HEK293 (cell line): ENCODE data around the gene APRT.

ENCODE experiments used
- CTCF ChIA-PET: fragments of 350-600 bp; formaldehyde crosslinking; extraction: SDS; loops from one replicate; lab custom pipeline; 2021; ENCODE audit warnings: antibody characterized with exemption; lab: Yijun Ruan, JAX
- POLR2A ChIA-PET: fragments of 300-600 bp; formaldehyde crosslinking; extraction: SDS; loops from one replicate; lab custom pipeline; 2020; ENCODE audit warnings: antibody characterized with exemption, inconsistent platforms; lab: Yijun Ruan, JAX
- H3K27ac ChIP-seq: fragments of 200-500 bp; sonication (Bioruptor generic); 2 replicates; pipeline ENCODE4 v1.5.1; 2014; ENCODE audit warnings: low read depth, low read length, control low read depth, inconsistent platforms; ENCODE audit errors: extremely low read depth
- H3K36me3 ChIP-seq, 2 experiments: fragments of 200-500 bp in 1 of 2; sonication (Bioruptor generic) in 1 of 2; 1 replicate in 1 of 2; 2 replicates in 1 of 2; pipeline ENCODE4 v1.5.1; 2014 to 2017; ENCODE audit warnings: inconsistent platforms in 2 of 2, low read length in 2 of 2; ENCODE audit not compliant: control insufficient read depth in 2 of 2, insufficient read depth in 1 of 2
- H3K4me1 ChIP-seq: fragments of 200-500 bp; sonication (Bioruptor generic); 2 replicates; pipeline ENCODE4 v1.5.1; 2014; ENCODE audit warnings: mild to moderate bottlenecking, low read length, inconsistent platforms; ENCODE audit not compliant: control insufficient read depth, insufficient read depth
- H3K4me3 ChIP-seq: 2 replicates; pipeline ENCODE4 v1.5.1; 2011; ENCODE audit warnings: low read depth, mild to moderate bottlenecking, control low read depth, low read length, moderate library complexity
- H3K9me3 ChIP-seq: fragments of 200-500 bp; sonication (Bioruptor generic); 2 replicates; pipeline ENCODE4 v1.5.1; 2014; ENCODE audit warnings: low read depth, low read length, inconsistent platforms; ENCODE audit not compliant: control insufficient read depth, insufficient read depth
- GLI4 ChIP-seq: fragments of 450-650 bp; formaldehyde crosslinking; IDR thresholded peaks from 2 replicates; pipeline ENCODE4 v1.5.1; 2016; ENCODE audit warnings: missing biosample characterization, missing genetic modification characterization
- GLIS2 ChIP-seq: fragments of 450-650 bp; formaldehyde crosslinking; IDR thresholded peaks from 2 replicates; pipeline ENCODE4 v1.5.1; 2016; ENCODE audit warnings: missing biosample characterization, missing genetic modification characterization
- MYNN ChIP-seq: fragments of 450-650 bp; formaldehyde crosslinking; IDR thresholded peaks from 2 replicates; pipeline ENCODE4 v1.5.1; 2016; ENCODE audit warnings: missing biosample characterization, missing genetic modification characterization, borderline replicate concordance
- MZF1 ChIP-seq: fragments of 450-650 bp; formaldehyde crosslinking; IDR thresholded peaks from 2 replicates; pipeline ENCODE4 v1.5.1; 2017; ENCODE audit warnings: missing biosample characterization, missing genetic modification characterization, borderline replicate concordance
- OSR2 ChIP-seq: fragments of 450-650 bp; formaldehyde crosslinking; IDR thresholded peaks from 2 replicates; pipeline ENCODE4 v1.5.1; 2016; ENCODE audit warnings: missing biosample characterization, missing genetic modification characterization
- RBAK ChIP-seq: fragments of 450-650 bp; formaldehyde crosslinking; IDR thresholded peaks from 2 replicates; pipeline ENCODE4 v1.5.1; 2016; ENCODE audit warnings: missing biosample characterization, missing genetic modification characterization
- SALL2 ChIP-seq: fragments of 450-650 bp; formaldehyde crosslinking; IDR thresholded peaks from 2 replicates; pipeline ENCODE4 v1.5.0; 2017; ENCODE audit warnings: missing biosample characterization, mild to moderate bottlenecking, missing genetic modification characterization, borderline replicate concordance
- SETDB1 ChIP-seq: IDR thresholded peaks from one replicate; pipeline ENCODE4 v1.6.1; 2017; ENCODE audit warnings: mild to moderate bottlenecking, low read length, moderate library complexity, mixed read lengths; ENCODE audit not compliant: insufficient read length
- ZBTB20 ChIP-seq: fragments of 450-650 bp; formaldehyde crosslinking; IDR thresholded peaks from 2 replicates; pipeline ENCODE4 v1.5.1; 2016; ENCODE audit warnings: missing biosample characterization, missing genetic modification characterization
- ZBTB26 ChIP-seq: fragments of 450-650 bp; formaldehyde crosslinking; optimal IDR thresholded peaks from 2 replicates; pipeline ENCODE3; 2016; ENCODE audit warnings: missing biosample characterization, mild to moderate bottlenecking, missing genetic modification characterization
- ZNF266 ChIP-seq: fragments of 450-650 bp; formaldehyde crosslinking; IDR thresholded peaks from 2 replicates; pipeline ENCODE4 v1.5.1; 2016; ENCODE audit warnings: missing biosample characterization, missing genetic modification characterization, low read depth
- ZNF624 ChIP-seq: fragments of 450-650 bp; formaldehyde crosslinking; IDR thresholded peaks from 2 replicates; pipeline ENCODE4 v1.5.1; 2017; ENCODE audit warnings: missing biosample characterization, missing genetic modification characterization
- ZNF658 ChIP-seq: fragments of 450-650 bp; formaldehyde crosslinking; IDR thresholded peaks from 2 replicates; pipeline ENCODE4; 2016; ENCODE audit warnings: missing biosample characterization, missing genetic modification characterization
- ZNF660 ChIP-seq: fragments of 450-650 bp; IDR thresholded peaks from 2 replicates; pipeline ENCODE4 v1.5.1; 2018; ENCODE audit warnings: missing biosample characterization, mild to moderate bottlenecking, missing genetic modification characterization
- ZNF664 ChIP-seq: fragments of 450-650 bp; formaldehyde crosslinking; IDR thresholded peaks from 2 replicates; pipeline ENCODE4 v1.5.1; 2016; ENCODE audit warnings: missing biosample characterization, missing genetic modification characterization
- ZNF76 ChIP-seq: fragments of 450-650 bp; formaldehyde crosslinking; IDR thresholded peaks from 2 replicates; pipeline ENCODE4; 2016; ENCODE audit warnings: low read depth, missing biosample characterization, missing genetic modification characterization, borderline replicate concordance
- ZNF785 ChIP-seq: fragments of 450-650 bp; formaldehyde crosslinking; IDR thresholded peaks from 2 replicates; pipeline ENCODE4 v1.5.1; 2016; ENCODE audit warnings: missing biosample characterization, missing genetic modification characterization
- ZNF837 ChIP-seq: fragments of 450-650 bp; formaldehyde crosslinking; IDR thresholded peaks from 2 replicates; pipeline ENCODE4 v1.5.1; 2016; ENCODE audit warnings: missing biosample characterization, missing genetic modification characterization
- ZSCAN4 ChIP-seq: fragments of 450-650 bp; formaldehyde crosslinking; IDR thresholded peaks from 2 replicates; pipeline ENCODE4 v1.5.1; 2017; ENCODE audit warnings: missing biosample characterization, missing genetic modification characterization
- TF ChIP-seq, protein P1 (sequence below): fragments of 450-650 bp; formaldehyde crosslinking; IDR thresholded peaks from 2 replicates; pipeline ENCODE4 v1.5.1; 2016; ENCODE audit warnings: missing biosample characterization, missing genetic modification characterization
- TF ChIP-seq, protein P2 (sequence below): fragments of 450-650 bp; formaldehyde crosslinking; IDR thresholded peaks from 2 replicates; pipeline ENCODE4 v1.5.1; 2016; ENCODE audit warnings: missing biosample characterization, missing genetic modification characterization
- TF ChIP-seq, protein P3 (sequence below): IDR thresholded peaks from 2 replicates; pipeline ENCODE4 v1.6.1; 2011; ENCODE audit warnings: mild to moderate bottlenecking, low read depth, low read length, borderline replicate concordance

Gene APRT

GRCh38 chr16:88837806-88838205 is 26.1 kb upstream of the APRT start:
- H3K4me1 ChIP-seq: no peaks in the 10 kb centered on the region
- peaks cover 0 to 16% of the 10 kb centered on the region in 2 experiments; a peak in 1 of 3 replicates for H3K36me3 ChIP-seq
- no peaks in the 10 kb centered on the region for H3K9me3 ChIP-seq
- H3K4me3 ChIP-seq: no peak overlapping the region
- TF ChIP-seq ZBTB26: no peak
- TF ChIP-seq ZSCAN4 (tag by site-specific recombination): no peak
- no peak for TF ChIP-seq SALL2 (tag by site-specific recombination)
- TF ChIP-seq ZNF837 (tag by site-specific recombination): no peak
- TF ChIP-seq SETDB1: no peak
- no peak for TF ChIP-seq GLI4 (tag by site-specific recombination)
- no peak for TF ChIP-seq ZNF624 (tag by site-specific recombination)
- no peak for TF ChIP-seq RBAK
- no peak for TF ChIP-seq MYNN (tag by site-specific recombination)
- TF ChIP-seq, protein P1, sequence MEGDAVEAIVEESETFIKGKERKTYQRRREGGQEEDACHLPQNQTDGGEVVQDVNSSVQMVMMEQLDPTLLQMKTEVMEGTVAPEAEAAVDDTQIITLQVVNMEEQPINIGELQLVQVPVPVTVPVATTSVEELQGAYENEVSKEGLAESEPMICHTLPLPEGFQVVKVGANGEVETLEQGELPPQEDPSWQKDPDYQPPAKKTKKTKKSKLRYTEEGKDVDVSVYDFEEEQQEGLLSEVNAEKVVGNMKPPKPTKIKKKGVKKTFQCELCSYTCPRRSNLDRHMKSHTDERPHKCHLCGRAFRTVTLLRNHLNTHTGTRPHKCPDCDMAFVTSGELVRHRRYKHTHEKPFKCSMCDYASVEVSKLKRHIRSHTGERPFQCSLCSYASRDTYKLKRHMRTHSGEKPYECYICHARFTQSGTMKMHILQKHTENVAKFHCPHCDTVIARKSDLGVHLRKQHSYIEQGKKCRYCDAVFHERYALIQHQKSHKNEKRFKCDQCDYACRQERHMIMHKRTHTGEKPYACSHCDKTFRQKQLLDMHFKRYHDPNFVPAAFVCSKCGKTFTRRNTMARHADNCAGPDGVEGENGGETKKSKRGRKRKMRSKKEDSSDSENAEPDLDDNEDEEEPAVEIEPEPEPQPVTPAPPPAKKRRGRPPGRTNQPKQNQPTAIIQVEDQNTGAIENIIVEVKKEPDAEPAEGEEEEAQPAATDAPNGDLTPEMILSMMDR (tag by site-specific recombination): no peak
- TF ChIP-seq, protein P2, sequence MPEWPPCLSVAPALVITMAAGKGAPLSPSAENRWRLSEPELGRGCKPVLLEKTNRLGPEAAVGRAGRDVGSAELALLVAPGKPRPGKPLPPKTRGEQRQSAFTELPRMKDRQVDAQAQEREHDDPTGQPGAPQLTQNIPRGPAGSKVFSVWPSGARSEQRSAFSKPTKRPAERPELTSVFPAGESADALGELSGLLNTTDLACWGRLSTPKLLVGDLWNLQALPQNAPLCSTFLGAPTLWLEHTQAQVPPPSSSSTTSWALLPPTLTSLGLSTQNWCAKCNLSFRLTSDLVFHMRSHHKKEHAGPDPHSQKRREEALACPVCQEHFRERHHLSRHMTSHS (tag by site-specific recombination): no peak
- no peak for TF ChIP-seq GLIS2
- TF ChIP-seq ZNF785 (tag by site-specific recombination): no peak
- no peak for TF ChIP-seq ZBTB20
- CTCF ChIA-PET: no interaction called here
- no peak overlapping the region for H3K27ac ChIP-seq
- POLR2A ChIA-PET: no interaction called here

DNA sequence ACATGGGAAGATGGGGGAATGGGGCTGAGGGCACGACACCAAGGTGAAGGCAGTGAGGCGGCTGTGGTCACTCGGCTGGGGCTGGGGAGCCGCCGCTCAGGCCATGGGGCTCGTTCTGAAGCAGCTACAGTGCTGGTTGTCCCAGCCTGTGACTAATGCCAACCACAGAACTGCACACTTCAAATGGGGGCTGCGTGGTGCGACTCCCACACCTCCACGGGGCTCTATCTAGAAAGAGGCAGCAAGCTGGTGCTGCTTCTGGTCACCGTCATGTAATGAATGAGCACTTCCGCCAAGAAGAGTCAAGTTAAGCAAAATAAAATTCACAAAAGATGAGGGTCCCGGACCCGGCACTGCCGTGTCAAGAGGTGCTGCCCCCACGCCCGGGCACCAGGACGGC is 25.1 kb upstream of the APRT start:
- Histone ChIP-seq H3K36me3 (peaks cover 0 to 16% of the 10 kb centered on the region in 2 experiments; a peak in 1 of 3 replicates), H3K4me3 (no peak overlapping the region), H3K4me1 (no peaks in the 10 kb centered on the region), H3K9me3 (no peaks in the 10 kb centered on the region), H3K27ac (no peak overlapping the region)
- CTCF ChIA-PET: no interaction called here
- POLR2A ChIA-PET: interaction anchor here (0.8 kb wide), 1 partner anchor 9 kb away, joined by 3 read pairs; no protein-coding TSS in a partner anchor
- no peak for TF ChIP-seq MZF1 (tag by site-specific recombination)
- no peak for TF ChIP-seq ZNF660 (tag by site-specific recombination)
- TF ChIP-seq ZNF266 (tag by site-specific recombination): no peak
- no peak for TF ChIP-seq ZNF76 (tag by site-specific recombination)
- TF ChIP-seq, protein P3, sequence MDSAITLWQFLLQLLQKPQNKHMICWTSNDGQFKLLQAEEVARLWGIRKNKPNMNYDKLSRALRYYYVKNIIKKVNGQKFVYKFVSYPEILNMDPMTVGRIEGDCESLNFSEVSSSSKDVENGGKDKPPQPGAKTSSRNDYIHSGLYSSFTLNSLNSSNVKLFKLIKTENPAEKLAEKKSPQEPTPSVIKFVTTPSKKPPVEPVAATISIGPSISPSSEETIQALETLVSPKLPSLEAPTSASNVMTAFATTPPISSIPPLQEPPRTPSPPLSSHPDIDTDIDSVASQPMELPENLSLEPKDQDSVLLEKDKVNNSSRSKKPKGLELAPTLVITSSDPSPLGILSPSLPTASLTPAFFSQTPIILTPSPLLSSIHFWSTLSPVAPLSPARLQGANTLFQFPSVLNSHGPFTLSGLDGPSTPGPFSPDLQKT: no peak
- TF ChIP-seq ZNF658 (tag by site-specific recombination): no peak
- no peak for TF ChIP-seq ZNF664
- no peak for TF ChIP-seq OSR2 (tag by site-specific recombination)
